ENCODE measurements around the gene ATXN7L2. TPM values are rescaled to one million over a fixed set of nuclear protein-coding genes. Genes with fewer than 3 reads are reported as not detected.

The ATXN7L2 gene
- total and polyA plus RNA-seq, 7 donors: 4.4 to 14.1 (median 5.2) TPM

DNA sequence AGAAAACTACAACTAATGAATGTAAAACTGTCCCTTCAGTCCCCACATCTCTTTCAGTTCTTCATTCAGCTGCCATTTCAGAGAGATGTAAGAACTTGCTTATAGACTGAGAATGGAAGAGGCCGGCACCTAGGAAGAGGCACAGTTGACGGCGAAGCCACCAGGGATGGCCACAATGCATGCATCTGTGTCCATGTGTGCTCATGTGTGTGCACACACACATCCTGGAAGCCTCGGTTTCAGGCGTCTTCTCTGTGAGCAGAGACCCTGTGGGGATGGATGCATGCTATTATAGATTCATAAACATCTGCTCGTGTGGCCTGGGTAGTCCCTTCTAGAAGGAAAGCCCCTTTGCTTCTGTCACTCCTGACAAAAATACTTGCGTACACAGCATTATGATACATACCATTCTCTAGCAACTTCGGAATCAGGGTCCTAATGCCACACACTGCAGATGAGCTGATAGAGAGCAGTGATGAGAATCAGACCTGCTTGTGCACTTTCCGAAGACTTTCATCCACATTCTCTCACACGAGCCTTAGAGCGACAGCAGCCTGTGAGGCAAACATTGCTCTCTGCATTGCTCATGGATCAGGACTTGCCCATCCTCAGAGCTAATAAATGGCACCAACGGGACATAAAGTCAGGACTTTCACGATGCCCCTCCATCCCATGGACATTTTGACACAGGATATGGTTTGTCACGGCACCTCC lies 43.5 kb downstream of the ATXN7L2 start:
- no peak overlapping the region for H3K4me3 ChIP-seq
- peaks cover 27% of the 10 kb centered on the region for H3K4me1 ChIP-seq
- H3K27me3 ChIP-seq (ENCODE audit: insufficient read depth in 3 of 3, low read length in 2 of 3): no peaks in the 10 kb centered on the region
- 68 to 78% (median 77%) methylated on average over 14 of the region's 14 CpGs for WGBS, 3 donors
- no peaks in the 10 kb centered on the region for H3K36me3 ChIP-seq (ENCODE audit: insufficient read depth in 1 of 2, low read depth in 1 of 2)
- DNase-seq (no peak), ATAC-seq (no peak)
- H3K9me3 ChIP-seq: no peaks in the 10 kb centered on the region
- TF ChIP-seq, protein P1, sequence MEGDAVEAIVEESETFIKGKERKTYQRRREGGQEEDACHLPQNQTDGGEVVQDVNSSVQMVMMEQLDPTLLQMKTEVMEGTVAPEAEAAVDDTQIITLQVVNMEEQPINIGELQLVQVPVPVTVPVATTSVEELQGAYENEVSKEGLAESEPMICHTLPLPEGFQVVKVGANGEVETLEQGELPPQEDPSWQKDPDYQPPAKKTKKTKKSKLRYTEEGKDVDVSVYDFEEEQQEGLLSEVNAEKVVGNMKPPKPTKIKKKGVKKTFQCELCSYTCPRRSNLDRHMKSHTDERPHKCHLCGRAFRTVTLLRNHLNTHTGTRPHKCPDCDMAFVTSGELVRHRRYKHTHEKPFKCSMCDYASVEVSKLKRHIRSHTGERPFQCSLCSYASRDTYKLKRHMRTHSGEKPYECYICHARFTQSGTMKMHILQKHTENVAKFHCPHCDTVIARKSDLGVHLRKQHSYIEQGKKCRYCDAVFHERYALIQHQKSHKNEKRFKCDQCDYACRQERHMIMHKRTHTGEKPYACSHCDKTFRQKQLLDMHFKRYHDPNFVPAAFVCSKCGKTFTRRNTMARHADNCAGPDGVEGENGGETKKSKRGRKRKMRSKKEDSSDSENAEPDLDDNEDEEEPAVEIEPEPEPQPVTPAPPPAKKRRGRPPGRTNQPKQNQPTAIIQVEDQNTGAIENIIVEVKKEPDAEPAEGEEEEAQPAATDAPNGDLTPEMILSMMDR (IDR thresholded peaks at IDR 0.05): no peak
- intact Hi-C loops (cut with DNase I): loop anchor here in 1 of 2 donors (5.0 kb wide), 1 partner anchor 110 kb away; no protein-coding TSS in a partner anchor
- no peak overlapping the region for H3K27ac ChIP-seq

DNA sequence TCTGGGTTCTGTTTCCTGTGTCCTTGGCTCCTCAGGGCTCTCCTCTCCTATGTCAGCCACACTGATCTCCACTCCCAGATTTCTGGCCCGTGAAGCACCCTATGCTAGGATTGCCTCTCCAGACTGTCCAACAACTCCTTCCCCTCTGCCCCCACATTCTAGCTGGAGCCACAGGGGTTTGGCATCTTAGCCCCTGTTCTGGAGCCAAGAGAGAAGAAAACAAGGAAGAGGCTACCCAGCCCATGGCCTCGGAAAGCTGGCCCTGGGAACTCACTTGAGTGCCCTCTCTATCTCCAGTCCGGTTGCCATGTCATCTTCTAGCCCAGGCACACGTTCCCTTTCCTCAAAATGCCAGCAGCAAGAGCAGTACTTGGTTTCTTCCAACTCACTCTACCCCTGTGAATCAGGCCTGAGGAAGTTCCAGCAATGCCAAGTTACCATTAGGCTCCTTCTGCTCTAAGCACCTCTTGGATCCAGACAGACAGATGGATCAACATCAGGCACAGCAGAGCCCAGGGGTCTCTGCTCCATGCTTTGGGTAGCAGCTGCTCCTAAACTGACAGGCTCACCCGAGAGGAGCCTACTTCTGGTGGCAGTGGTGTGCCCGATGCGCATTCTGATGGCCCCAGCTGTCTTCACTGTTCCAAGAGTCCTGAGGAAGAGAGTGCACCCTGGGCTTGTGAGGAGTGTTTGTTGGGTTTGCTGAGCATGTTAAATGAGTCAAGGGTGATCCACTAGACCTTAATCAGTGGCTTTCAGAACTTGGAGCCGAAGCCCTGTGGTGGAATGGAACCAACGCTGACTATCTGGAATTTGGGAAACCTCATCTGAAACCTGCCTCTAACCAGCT lies 44.4 kb downstream of the ATXN7L2 start:
- ATAC-seq (no peak), DNase-seq (no peak)
- Histone ChIP-seq H3K9me3 (no peaks in the 10 kb centered on the region), H3K4me1 (peaks cover 35% of the 10 kb centered on the region), H3K36me3 (ENCODE audit: insufficient read depth in 1 of 2, low read depth in 1 of 2) (no peaks in the 10 kb centered on the region), H3K4me3 (no peak overlapping the region), H3K27me3 (ENCODE audit: insufficient read depth in 3 of 3, low read length in 2 of 3) (no peaks in the 10 kb centered on the region), H3K27ac (no peak overlapping the region)
- TF ChIP-seq, protein P1 (IDR thresholded peaks at IDR 0.05): no peak
- 58 to 81% (median 66%) methylated on average over 9 of the region's 9 CpGs for WGBS, 3 donors
- intact Hi-C loops (cut with DNase I): loop anchor here in 1 of 2 donors (5.0 kb wide), 1 partner anchor 111 kb away; no protein-coding TSS in a partner anchor

DNA sequence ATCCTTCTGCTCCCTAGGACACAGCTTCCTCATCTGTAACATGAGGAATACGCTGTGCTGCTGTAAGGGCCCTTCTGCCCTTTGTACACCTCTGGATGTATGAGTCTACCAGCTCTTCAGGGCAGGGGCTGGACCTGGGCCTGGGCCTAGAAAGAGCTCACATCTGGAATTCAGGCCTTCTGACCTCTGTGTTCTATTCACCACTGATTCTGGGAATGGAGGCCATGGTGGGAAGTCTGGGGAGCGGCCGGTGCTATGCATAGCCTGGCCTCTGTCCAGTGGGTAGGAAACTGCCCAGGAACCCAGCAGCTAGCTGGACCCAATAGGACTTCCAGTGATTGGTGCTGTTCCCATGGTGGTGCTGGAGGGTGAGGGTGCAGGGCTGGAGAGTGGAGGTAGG lies 45.0 kb downstream of the ATXN7L2 start:
- TF ChIP-seq, protein P1 (IDR thresholded peaks at IDR 0.05): no peak
- Histone ChIP-seq H3K4me3 (no peak overlapping the region), H3K27ac (peak overlapping the region; percentile 83), H3K27me3 (ENCODE audit: insufficient read depth in 3 of 3, low read length in 2 of 3) (no peaks in the 10 kb centered on the region), H3K36me3 (ENCODE audit: insufficient read depth in 1 of 2, low read depth in 1 of 2) (no peaks in the 10 kb centered on the region), H3K4me1 (peaks cover 35% of the 10 kb centered on the region), H3K9me3 (no peaks in the 10 kb centered on the region)
- WGBS, 3 donors: 64 to 75% (median 68%) methylated on average over 3 of the region's 3 CpGs
- intact Hi-C loops (cut with DNase I): loop anchor here in 1 of 2 donors (5.0 kb wide), 1 partner anchor 111 kb away; no protein-coding TSS in a partner anchor
- no peak for DNase-seq
- ATAC-seq: no peak

DNA sequence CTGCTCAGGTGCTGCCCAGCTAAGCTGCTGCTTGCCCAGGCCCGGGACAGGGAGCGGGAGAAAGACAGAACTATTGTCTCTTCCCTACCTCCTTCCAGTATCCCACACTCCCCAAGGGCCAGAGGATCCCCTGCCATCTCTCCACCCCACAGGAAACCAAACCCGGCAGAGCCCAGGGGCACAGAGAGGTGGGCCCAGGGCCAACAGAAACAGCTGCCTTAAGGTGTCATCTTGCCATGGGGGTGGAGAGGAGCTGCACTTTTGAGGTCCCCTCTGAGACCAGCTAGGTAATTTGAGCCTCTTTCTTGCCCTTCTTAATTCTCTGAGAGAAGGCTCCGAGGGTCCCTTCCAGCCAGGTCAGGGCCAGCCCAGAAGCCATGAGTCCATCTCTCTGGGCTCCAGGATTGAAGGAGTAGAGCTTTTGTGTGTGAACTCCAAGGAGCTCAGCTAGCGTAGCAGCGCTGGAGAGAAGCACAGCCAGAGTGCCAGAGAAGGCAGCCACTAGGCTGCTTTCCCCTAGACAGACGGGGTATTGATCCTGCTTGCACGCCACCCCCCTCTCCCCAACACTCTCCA lies 46.3 kb downstream of the ATXN7L2 start:
- peak; percentile 53 to 76 for DNase-seq
- no peaks in the 10 kb centered on the region for H3K27me3 ChIP-seq (ENCODE audit: insufficient read depth in 3 of 3, low read length in 2 of 3)
- intact Hi-C loops (cut with DNase I): loop anchor here (2.0 to 5.0 kb wide), 2 partner anchors 33 to 113 kb away; no protein-coding TSS in a partner anchor
- no peaks in the 10 kb centered on the region for H3K9me3 ChIP-seq
- TF ChIP-seq, protein P1 (IDR thresholded peaks at IDR 0.05): no peak
- H3K36me3 ChIP-seq (ENCODE audit: insufficient read depth in 1 of 2, low read depth in 1 of 2): no peaks in the 10 kb centered on the region
- peak overlapping the region; percentile 22 for H3K4me3 ChIP-seq
- H3K27ac ChIP-seq: peak overlapping the region; percentile 83
- peaks cover 42% of the 10 kb centered on the region for H3K4me1 ChIP-seq
- ATAC-seq: peak; percentile 51 to 63 (median 59)
- 25 to 29% (median 25%) methylated on average over 8 of the region's 8 CpGs for WGBS, 3 donors

All from psoas muscle (tissue), 8 donors.